Stimulated activated CD4-positive, alpha-beta T cell treated with anti-CD3 and anti-CD28 coated beads, Interleukin-1b, Interleukin-23, amount 100 ng/mL, for 4 hours (primary cell): Measurements from ENCODE around the gene MED10.
"Not testable (repeated sequence)": the region's sequence is repeated elsewhere in the genome, so short reads cannot be mapped to it uniquely, and the experiment has no call there.

Experiments
- DNase-seq, 2 donors: peaks; one replicate each; pipeline ENCODE4 v3.0.0-alpha.2; 2020; ENCODE audit warnings: low read depth in 2 of 2

The MED10 gene

DNA sequence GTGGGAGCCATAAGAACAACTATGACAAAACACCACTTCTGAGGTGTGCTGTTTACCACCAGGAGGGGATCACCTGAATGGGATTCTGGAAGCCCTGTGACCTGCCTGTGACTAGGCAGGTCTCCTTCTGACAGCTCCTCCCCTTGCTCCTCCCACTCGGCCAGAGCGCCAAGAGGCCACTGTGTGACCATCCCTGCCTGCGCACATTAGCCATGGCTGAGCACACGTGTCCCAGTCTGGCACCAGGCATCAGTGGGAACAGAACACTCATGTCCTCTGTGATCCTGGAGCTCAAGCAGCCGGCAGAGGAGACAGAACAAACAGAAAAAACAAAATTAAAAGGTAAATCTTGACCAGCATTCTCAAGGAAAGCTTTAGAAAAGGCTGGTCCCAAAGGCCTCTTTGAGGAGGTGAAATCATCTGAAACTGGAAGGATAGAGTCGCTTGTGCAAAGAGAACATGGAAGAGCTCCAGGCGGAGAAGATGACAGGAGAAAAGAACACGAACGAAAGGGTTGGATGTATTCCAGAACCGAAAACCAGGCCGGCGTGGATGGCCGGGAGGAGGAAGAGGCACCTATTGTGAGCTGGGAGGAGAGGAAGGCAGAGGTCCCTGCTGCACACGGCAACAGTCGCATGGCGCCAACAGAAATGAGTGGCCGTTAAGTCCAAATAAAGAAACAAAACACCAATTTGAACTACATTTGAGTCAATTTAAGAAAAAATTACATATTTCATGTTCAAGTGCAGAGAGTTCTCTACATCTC lies 5.1 kb downstream of the MED10 start:
- no peak for DNase-seq

DNA sequence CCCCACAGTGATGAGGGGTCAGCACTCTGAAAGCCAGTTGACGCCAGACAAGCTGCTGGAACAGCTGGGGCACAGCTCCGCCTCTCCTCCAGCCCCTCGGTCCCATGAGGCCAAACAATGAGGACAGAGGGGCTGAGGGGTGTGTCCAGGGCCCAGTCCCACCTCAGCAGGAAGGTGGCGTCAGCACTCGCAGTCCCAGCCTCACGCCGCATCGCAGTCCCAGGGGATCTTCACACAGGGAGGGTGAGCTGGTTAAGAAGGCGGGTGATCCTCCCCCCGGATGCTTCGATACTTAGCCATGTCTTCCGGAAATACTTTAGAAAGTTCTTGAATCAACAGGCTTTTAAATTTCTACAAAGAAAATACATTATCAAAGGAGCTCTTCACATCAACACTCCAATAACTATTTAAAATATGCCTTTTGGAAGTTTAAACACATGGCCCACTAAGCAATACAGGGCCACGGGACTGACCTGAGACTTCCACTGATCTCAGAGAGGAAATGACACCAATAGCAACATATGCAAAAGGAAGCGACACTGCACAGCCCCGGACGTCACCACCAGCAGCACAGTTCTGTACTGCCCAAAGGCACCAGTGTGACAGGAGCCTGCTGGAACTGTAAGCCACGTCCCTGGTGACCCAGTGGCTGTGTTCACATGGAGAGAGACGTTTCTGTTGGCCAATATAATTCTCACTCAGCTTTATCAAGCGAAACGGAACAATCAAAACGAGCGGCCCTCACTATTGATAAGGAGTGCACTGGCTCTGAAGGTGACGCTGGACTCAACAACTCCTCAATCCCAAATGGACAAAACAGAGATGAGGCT lies 5.9 kb downstream of the MED10 start:
- DNase-seq: no peak

GRCh38 chr5:6371079-6371810 lies 7.1 kb downstream of the MED10 start:
- DNase-seq: no peak

DNA sequence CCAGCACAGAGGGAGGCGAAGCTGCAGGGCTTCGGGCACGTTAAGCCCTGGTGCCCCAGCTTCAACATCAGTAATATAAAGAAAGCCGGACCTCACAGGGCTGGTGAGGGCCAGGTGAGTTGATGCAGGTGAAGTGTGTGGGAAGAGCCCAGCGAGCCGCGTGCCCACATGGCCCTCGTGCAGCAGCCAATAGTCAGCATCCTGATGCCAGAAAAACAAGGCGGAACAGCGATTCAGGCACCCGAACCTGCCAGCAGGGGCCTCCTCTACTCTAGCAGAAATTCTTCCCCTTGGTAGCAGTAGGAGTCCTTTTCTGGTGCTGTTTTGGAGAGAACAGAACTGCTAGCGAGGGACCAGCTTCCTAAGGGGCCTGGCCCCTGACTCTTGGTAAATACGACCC lies 7.8 kb downstream of the MED10 start:
- no peak for DNase-seq

DNA sequence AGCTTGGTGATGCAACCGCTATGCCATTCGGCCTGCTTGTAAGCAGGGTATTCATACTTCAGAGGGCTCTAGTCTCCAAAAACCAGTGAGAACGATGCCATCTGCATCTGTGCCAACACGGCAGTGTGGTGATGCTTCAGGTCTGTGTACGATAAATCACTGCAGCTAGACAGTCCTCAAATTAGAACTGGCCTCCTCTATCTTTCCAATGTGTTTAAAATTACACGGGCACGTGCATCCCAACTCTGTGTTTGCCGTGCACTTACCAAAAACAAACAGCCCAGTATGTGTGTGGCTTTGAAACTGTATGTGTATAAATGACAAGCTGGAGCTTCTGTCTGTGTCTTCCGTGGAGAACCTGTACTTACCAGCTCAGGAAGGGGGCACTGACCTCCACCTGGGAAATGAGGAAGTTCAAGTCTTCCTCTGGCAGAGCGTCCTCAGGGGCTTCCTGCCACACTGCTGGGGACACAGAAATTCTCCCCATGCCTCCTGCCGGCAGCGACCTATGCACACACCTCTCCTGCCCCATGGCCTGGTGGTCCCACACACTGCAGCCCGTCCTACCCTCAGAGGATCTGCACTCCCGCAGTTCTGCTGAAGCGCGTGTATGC lies 12.3 kb downstream of the MED10 start:
- no peak for DNase-seq

DNA sequence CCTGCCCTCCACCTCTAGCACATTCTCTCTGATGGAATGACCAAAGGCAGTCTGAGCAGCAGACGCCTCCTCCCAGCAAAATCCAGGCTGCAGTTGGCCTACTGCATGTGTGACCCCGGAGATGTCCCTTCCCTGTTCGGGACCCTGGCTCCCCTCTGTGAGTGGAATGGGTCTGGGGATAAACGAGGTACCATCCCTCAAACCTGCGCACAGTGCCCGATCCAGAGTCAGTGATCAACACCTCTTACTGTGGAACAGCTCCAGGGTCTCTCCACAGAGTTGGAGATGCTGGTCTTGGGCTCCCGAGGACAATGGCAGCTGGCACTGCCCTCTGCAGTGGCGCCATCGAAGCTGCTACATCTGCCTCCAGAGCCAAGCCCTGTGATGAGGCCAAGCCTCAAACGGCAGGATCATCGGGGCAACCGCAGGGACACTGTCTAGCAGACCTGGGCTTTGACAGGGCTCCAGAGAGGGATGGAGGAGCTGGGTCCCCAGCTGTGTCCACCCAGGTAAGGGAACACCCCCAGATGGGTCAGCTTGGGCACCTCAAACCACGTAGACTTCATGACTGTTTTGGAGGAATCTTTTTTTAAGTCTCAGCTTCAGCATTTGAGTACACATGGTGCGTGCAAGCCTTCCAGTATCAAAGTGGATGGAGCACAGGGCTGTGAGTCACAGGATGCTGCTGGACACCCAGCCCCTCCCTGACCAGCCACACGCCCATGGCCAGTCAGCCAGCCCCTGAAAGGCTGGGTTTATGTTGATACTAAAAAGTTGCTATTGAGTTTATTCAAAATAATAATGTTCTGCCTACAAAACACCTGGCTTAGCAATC lies 13.0 kb downstream of the MED10 start:
- no peak for DNase-seq

- not testable (repeated sequence) for DNase-seq
Observed at GRCh38 chr5:6363454-6364011, 14.8 kb downstream of the MED10 start.

GRCh38 chr5:6362846-6363245 lies 15.5 kb downstream of the MED10 start:
- DNase-seq: no peak

DNA sequence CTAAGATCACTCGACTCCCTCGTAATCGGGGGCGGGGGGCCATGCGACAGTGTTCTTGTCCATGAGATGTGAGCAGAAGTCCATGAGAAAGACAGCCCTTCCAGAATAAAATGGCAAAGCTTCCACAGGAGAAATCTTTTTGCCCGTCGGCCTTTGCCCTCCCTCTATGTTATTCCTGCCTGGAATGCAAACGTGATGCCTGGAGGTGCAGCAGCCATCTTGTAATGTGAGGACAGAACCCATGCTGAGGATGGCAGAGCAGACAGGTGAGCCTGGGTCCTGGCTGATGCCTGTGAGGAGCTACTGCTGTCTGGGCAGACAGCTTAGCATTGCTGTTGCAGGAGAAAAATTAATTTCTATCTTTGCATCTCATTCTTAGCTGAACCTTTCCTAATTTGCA lies 17.2 kb downstream of the MED10 start:
- no peak for DNase-seq

GRCh38 chr5:6360323-6361072 lies 17.8 kb downstream of the MED10 start:
- no peak for DNase-seq

DNA sequence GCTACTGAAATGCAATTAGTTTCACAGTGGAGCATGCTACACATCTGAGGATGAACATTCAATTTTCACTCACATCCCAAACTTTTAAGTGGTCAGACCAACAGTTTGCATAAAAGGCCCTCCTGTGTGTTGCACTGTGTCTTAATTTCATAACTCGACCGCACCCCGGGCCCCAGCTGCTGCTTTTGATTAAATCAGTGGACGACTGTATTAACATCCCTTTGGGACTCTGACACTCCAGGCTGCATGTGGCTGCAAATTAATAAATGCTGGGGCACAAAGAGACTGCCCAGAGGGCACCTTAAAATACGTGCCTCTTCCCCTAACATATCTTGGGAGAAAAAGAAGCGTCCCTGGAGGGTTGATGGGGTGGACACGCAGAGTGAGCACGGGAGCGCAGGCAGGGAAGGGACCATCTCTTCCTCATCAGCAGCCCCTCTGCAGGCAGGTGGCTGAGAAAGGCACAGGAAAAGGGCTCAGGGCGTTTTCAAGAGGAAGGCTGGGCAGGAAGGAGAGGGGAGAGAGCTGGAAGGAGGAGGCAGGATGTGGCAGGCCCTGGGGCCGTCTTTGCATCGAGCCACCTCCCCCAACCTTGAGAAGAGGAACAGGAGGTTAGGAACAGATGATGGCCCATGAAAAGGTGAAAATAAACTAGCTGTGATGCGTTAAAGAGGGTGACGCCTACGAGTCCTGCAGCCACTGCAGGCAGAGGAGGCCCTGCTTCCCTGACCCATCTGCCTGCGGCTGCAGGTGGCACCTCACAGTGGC lies 18.6 kb downstream of the MED10 start:
- no peak for DNase-seq

- no peak for DNase-seq
Observed at GRCh38 chr5:6358434-6358820, 19.9 kb downstream of the MED10 start.

GRCh38 chr5:6357817-6358433 lies 20.4 kb downstream of the MED10 start:
- not testable (repeated sequence) for DNase-seq

DNA sequence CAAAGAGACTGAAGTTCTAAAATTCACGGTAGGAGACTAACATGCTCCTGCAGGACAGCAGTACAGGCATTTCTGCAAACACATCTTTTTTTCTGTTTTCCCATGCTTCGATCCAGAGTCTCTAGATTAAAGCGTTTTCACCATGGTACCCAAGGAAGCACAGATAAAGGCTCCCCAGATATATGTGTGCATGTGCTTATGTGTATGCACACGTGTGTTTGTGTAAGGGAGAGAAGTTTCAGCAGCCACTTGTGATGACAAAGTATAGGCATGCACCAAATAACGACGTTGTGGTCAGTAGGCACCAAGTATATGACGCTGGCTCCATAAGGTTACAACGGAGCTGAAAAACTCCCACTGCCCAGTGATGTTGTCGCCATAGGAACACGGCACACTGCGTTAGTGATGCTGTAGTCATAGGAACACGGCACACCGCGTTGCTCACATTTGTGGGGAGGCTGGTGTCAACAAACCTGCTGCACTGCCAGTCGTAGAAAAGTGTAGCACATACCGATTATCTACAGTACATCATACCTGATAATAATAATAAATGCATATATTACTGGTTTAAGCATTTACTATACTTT lies 21.7 kb downstream of the MED10 start:
- DNase-seq: no peak

DNA sequence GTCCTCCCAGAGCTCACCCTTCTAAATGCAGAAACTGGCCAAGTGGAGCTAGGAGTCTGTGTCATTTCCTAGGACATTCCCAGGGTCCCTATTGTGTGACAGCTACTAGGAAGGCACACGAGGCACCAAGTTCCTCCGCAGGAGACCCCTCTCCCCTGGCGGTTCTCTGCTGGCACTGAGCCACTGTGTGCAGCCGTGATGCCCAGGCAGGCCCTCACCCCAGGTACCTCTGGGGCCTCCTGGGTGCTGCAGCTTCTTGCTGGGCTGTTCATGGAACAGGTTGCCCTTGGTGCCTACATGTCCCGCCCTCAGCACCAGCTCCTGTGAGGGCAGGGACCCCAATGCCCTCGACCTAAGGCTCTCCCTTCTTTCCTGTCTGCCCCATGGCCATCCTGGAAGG lies 23.1 kb downstream of the MED10 start:
- DNase-seq: no peak

- no peak for DNase-seq
Observed at GRCh38 chr5:6354848-6355247, 23.5 kb downstream of the MED10 start.

DNA sequence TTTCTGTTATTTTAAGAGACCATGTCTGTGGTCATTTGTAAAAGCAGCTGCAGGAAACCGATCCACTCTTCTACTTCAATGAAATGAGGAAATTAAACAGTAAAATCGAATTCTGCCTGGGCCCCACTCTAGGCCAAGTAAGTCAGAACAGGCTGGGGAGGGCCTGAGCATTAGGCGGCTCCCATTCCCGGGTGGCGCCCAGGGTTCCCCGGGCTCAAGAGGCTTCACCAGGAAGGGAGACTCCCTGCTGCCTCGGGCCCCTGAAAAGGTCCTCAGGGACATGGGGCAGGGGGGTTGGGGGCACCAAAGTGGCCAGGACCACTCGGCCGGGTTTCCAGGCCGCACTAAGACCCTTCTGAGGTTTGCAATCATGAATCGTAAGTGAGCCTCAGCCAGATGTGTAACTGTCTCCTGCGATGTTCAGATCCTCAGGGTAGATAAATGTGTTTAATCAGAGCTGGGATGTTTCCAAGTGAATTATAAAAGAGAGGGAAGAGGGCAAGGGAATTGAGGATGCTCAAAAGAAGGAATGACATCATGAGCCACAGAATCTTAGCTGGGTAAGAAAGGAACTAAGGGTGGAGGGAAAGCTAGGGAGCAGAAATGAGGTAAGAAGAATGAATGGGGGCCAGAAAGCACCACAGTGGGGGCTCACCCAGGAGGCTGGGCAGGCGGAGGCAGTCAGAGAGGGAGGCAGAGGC lies 24.6 kb downstream of the MED10 start:
- no peak for DNase-seq
